Hematopoietic multipotent progenitor cell treated with erythropoietin and hydrocortisone succinate and interleukin-3 and kit ligand, for 6 days (in vitro differentiated cells): Measurements from ENCODE around the gene ZNF827.
"Not testable (repeated sequence)": the region's sequence is repeated elsewhere in the genome, so short reads cannot be mapped to it uniquely, and the experiment has no call there.

Experiments used
- DNase-seq: peaks from one replicate; pipeline ENCODE4 v3.0.0-alpha.2; 2015

The ZNF827 gene

DNA sequence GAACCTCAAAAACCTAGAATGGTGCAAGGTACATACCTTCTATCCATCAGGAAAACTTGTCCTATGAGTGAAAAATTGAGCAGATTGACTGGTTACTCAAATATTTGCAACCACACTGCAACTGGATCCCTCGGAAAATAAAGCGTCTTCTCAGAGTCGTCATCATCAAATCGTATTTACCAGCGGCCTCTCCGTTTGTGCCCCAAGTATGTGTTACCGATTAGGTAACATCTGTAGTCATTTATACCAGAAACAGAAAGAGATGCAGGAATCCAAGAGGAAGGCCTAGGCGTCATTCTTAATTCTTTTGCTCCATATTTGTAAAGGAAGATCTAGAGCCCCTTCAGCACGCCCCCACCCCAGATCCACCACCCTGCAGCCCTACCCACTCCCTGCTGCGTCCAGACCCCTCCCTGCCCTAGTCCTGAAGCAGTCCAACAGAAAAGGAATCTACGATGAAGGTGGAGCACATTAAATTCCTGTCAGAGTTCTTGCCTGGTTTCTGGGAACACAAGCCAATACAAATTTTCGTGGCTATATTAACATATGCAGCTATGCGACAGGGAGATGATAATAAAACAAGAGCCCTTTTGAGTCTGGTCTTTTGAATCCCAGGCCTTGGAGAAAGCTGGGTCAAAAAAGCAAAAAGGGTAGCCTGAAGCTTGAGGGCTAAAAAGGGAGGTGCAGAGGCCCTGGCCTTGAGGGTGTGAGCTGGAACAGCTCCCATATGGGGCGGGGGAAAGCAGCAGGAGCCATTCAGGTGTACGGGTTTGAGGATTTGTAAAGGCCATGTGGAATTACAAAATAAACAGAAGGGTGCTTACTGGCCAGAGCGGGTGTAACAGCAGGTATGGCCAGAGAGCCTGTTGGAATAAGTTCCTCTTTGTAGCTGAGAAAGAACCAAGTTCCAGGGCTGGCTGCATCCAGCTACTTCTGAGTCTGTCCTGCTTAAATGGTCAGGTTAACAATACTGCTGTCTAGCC, 77.0 kb downstream of the ZNF827 start:
- DNase-seq, result no peak

DNA sequence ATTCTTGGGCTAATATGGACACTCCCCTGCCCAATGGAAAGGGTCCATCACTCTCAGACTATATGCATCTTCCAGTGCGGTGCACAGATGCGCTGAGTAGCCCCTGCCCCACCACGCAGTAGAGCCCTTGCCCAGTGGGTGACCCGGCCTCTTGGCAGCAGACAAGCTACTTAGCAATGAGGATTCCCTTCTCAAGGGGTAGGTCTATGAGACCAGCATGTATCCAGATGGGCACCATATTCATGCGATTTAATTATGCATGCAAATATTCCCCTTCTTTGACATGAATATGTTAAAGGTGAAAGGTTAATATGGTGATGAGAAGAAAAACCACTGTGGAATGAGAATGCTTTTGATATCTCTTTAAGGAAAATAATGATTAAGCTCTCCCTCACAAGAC, 77.7 kb downstream of the ZNF827 start:
- no peak for DNase-seq

DNA sequence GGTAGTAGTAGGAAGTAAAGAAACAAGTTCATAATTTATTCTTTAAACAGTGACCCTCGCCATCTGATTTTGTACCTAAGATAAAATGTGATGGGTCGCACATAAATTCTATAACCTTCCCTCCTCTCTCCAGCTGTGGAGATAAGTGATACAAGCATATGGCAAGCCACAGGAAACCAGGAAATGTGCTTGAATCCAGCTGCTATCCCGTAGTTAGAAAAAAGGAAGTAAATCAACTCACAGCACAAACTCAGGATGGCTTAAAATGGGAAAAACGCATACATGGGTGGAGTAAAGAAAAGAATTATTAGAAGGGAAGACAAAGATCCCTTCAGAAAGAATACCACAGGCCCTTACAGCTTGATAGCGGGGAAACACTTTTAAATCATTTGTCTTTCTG, 78.2 kb downstream of the ZNF827 start:
- DNase-seq, result no peak

DNA sequence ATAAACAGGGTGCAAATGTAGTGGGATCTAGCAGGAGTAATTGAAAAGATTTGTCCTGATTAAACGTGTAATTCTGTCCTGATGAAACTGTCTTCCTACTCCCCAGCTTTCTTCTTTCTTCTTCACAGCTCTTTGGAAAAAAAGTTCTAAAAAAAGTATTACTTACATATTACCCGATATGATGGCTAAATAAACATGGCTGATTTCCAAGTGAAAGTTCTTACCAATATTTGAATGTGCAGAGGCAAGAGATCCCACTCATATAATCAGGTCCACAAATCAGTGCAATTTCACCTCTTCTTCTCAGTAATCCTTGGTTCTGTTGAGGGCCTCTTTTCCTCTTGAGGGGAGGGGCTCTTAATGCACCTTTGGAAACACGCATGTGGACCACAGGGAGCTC, 78.7 kb downstream of the ZNF827 start:
- DNase-seq, result no peak

DNA sequence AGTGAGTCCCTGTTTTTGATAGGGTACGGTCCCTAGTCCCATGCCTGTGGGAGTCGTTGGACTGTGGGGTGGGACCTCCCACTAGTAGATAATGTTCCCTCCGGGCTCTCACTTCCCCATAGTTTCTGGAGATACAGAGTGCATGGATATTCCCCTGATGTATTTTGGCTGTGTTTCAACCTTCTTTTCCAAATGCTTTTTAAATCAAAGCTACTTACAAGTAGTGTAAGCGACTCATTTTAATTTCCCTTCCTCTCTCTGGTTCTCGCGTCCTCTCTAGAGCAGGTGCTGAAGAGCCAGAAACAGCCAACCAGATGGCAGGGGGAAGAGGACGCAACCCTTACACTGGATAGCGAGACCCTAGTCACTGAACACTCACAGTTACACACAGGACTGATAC, 79.2 kb downstream of the ZNF827 start:
- DNase-seq, result no peak

DNA sequence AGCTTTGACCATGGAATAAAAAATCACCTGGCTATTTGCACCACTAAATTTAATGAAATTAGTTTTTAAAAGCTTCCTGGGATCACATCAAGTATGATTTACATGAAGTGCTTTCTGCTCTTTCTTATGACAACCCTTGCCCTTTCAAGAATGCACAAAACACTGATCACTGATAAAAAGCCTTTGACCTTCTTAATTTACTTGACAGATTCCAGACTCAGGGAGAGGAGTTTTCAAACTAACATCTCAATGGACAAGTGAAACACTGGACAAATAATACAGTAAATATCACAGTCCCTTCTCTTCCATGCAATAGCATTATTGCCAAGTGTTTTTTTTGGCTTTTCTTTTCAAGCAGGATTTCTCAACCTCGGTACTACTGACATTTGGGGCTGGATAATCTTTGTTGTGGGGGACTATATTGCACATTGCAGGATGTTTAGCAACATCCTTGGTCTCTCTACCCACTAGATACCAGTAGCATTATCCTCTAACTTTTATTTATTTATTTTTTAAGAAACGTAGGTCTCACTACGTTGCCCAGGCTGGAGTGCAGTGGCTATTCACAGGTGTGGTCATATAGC, 86.3 kb downstream of the ZNF827 start:
- peak; percentile 42 for DNase-seq

DNA sequence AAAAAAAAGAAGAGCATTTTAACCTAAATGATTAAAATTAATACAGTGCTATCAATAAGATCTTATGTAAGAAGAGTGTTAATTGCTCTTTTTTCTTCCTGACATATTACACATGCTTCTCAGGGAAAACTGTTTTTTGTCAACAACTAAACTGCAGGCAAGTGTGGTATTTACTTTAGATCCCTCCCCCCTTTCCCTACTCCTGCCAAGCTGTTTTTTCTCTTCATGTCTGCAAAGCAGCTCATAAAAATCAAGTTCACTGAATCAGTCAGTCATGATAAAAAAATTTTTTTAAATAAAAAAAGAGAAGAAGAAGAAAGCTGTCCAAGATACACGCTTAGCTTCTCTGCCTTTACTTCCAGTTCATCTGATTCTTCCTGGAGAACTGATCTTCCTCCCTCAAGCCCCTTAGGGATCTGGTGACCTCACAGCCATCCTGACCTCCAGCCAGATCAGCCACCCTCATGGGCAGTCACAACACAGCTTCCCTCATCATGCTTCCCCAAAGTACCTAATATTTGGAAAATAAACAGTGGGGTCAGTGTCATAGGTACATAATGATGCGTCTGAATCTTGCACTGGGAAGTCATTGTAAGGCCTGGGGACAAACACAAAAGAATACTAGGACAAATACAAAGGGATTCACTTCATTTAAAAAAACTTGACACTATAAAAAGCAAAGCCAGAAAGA, 87.0 kb downstream of the ZNF827 start:
- DNase-seq, result no peak

DNA sequence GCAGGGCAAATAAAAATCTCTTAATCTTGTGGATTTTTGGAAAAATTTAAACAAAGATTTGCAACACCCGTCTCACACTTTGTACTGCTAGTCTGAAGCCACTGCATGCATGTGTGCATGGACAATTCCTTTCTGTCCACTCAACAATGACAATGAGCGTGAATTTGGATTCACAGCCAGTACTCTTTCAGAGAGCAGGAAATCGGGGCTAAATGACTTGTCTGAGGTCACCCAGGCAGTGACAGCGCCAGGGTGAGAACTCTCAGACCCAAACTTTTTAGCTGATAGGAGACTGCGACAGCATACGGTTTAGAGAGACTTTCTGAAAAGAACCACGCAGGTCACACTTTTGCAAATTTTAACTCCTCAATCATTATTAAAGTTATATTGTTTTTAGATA, 90.9 kb downstream of the ZNF827 start:
- DNase-seq, result no peak

DNA sequence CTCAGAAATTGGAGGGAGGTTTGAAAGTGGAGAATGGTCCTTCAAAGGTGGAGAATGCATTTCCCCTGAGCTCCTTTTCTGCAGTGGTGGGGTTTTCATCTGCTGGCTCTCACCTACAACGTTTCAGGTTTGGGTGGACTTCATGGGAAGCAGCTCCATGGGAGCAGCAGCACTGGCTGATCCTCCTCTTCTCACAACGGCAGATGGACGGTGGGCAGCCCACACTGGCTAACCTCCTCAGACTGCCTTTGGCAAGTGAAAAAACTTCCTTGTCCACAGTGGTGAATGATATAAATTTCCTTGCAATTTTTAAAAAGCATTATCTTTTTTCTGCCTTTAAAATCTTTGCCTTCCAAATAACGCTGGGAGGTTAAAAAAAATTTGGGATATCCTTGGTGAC, 93.5 kb downstream of the ZNF827 start:
- DNase-seq, result no peak

DNA sequence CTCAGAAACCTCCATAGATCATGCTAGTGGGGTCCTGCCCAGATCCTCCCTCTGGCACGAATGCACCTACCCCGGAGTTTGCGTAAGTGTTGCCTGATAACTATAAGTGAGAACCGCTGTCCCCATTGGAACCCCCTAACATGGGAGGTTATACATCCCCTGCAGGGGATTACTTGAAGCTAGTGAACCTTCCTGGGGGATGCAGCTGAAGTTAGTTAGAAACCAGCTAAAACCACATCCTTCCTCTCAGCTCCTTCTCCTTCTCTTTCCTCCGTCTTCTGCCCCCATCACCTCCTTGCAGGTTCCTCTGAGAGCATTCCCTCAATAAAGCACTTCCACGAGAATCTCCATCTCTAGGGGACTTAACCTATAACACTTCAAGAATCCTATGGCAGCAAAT, 95.0 kb downstream of the ZNF827 start:
- no peak for DNase-seq

DNA sequence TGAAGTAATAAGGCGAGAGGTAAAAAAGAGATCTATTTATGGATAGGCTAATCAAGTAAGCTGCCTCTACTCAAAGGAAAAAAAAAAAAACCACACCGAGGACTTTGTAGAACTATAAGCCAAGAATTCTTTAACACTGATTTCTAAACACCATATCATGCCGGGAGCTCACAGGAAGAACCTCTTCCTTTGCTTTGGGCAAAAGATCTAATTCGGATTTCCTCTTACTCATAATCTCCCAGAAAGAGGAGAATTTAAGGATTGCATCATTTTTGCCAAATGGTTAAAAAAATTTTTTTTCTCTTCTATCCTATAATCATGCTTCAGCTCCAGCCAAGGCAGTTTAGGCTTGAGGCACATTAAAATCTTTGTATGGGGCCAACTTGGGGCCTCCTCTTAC, 95.5 kb downstream of the ZNF827 start:
- no peak for DNase-seq

DNA sequence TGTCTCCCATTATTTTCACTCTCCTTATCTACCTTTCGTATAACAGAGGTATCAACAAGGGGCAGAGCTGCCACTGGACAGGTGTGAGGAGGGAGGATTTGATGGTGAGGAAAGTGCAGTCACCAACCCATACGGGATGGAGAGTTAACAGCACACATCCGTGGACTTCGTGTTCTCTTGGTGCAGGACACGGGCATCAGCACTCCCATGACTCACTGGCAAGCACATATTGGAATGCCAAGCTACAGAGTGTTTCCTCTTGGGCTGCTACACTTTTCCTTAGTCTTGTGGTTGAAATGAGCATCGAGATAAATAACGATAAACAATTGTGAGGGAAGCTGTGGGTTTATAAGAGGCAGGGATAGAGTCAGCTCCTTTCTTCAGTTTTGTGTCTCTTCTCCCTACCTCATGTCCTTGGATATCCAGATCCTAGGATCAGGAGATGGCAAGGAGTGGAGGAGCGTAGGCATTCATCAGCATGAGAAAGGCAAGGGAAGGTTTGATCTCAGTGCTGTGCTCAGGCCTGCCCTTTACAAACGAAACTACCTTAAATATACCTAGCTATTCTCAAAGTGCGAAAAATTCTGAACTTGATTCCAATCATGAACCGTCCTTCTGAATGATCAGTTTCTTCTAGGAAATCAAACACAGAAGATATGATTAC, 96.3 kb downstream of the ZNF827 start:
- DNase-seq, result no peak

DNA sequence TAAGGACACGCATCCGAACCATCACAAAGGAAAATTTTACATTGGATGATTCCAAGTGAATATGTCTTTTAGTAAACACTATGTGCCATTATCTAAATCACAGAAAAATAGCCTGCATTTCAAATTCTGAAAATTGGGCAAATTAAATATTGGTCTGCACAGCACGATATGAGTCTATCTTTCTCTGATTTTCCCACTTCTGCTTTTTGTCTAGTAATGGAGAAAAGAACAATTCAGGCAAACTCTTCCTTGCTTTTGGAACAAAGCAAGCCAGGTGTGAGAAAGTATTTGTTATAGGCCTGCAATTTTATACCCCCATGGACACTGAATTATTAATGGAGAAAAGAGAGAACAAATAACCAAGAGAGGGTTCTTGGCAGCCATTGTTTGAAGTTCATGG, 97.8 kb downstream of the ZNF827 start:
- DNase-seq, result no peak

DNA sequence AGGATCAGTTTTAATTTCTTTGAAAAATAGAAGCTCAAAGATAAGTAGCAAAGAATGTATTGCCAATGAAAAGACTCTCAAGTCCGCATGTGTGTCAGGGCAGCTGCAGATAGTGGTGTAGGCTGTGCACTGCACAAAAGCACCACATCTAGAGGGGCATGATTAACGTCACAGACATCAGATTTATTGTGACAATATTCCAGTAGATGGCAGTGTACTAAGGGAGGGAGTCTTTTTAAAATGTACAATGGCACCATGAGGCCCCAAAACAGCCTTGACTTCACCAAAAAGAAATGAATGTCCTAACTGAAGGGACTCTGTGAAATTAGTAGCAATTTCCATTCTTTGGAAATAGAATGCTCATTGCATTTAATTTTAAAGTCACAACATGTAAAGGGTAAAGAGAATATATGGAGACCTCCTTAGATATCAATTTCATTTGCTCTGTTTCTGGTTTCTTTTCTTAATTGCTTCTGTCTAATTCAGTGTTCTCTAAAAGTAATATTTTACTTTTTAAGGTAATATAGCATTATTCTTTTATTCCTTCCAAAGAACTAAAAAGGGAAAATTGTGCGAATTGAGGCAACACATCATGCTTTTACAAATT, 98.4 kb downstream of the ZNF827 start:
- peak; percentile 83 for DNase-seq

DNA sequence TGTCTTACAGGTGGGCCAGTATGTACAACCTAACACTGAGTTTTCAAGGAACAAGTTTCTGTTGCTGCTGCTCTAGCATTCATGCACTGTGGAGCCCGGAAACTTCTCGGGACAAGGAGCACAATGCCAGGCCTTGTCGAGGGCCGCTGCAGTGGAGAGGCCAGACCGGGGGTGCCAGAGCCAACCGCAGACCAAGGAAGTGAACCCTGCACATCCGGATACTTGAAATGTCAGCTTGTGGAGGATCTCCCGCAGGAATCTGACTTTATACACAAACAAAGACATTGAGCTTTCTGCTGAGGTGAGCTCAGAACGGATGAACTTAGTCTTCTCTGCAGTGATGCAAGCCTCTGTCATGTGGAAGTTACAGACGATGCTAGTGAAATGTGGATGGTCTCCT, 99.5 kb downstream of the ZNF827 start:
- DNase-seq, result no peak

DNA sequence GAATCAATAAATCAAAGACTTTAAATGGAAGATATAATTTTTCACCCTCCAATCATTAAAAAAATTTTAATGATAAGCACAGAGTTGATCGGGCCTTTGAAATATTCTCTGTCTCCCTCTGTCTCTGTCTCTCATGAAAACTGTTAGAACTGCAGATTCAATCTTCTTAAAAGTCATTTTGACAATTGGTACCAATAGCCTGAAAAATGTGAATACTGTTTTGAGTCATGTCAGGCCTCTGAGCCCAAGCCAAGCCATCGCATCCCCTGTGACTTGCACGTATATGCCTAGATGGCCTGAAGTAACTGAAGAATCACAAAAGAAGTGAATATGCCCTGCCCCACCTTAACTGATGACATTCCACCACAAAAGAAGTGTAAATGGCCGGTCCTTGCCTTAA, 106.2 kb downstream of the ZNF827 start:
- not testable (repeated sequence) for DNase-seq

DNA sequence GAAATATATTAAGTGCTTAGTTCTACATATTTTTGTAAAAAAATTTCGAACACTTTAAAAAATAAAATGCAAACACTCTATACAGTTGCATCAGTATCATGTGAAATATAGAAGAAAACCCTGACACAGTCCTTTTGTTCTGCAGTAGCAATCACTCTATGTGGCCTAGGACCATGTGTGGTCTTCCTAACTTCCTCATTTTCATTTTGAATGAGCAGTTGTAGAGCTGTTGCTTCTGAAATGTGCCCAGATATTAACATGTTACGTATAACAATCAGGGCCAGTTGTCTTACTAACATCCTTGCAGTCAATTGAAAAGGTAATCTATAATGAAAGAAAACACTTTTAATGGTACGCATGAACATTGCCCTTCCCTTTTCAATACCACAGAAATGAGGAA, 107.9 kb downstream of the ZNF827 start:
- peak; percentile 58 for DNase-seq

DNA sequence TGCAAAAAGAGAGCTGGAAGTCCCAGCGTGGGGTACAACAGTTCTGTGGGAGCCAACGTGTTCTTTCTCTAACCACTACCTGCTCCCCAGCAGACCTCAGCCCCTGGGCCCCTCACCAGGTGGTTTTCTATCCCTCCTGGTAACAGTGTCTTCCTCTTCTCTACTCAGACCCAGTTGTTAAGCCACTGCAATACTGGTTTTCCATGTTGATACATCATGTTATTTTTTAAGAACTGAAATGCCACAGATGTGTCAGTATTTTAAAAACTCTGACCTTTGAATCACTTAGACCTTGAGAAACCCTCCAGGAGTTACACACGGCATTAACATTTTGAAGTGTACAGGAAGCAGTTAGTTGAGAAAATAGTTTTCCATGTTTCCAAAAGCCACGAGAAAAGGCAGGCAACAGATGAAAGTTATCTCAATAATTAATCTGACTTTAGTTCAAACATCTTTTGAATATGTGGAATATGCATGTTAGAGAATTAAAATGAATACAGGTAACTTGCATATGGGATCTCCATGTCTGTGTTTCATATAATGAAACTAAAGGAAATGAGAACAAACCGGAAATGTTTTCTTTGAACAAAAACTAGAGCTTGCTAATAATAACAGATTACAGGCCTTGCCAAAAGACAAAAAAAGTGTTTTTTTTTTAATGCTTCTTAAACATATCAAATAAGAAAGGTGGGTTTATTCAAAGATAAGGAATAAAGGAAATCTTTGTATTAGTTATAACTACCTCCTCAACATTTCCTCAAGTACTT, 108.8 kb downstream of the ZNF827 start:
- DNase-seq, result no peak

DNA sequence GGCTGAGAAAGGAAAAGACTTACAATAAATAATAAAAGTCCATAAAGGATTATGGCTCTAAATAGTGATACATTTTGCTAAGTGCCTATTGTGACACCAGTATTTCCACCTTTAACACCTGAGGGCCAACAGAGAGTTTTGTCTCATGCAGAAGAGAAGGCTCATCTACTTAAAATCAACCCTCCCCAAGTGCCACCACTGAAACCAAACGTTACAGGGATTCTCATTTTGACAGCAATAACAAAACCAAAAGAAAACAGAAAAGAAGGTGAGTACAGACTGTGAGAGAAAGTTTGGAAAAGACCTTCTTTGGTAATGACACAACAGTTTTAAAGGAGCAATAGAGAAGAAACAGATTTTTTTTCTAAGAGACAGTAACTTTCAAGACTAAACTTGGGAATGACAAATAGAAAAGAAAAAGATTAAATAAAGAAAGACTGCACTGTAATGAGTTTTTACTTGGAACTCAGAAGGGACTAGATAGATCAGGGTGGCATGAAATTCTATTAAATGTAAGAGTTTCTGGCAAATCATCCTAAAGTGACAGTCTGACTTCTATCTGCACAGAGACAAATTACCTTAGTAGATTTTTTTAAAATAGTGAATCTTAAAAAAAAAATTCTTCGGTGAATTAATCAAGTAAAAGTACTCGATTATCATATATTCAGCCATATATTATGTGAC, 109.7 kb downstream of the ZNF827 start:
- no peak for DNase-seq

DNA sequence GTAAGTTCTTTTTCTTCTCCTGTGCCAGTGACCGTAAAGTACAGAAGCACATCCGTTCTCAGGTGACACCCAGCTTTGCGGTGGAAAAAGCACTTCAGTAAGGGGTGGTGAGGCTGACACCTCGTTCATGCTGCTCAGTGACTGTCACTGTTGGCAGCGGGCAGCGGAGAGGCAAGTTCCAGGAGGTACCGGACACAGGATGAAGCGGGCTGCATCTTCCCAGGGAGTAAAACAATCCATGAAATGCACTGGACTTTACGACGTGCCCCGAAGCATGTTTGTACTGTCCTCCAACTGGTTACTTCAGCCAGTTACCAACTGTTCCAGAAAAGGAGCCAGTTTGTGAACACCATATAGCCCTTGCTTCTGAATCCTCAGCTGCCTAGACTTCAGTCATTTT, 110.7 kb downstream of the ZNF827 start:
- no peak for DNase-seq

DNA sequence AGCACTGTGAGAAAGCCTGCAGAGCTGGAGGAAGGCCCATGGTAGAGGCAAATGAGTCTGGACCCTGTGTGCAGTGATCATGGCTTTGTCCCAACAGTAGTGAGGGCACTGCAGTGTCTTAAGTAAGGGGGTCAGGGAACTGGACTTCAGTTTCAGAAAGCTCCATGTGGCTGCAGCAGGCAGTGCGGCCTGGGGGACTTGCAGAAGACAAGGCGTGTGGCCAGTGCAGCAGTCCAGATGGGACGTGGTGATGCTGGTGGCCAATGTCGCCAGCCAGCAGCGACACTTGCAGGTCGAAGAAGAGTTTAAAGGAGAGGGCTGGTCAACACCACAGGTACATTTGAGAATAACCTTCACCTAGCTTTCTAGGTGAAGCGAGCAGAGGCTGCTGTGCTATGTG, 113.4 kb downstream of the ZNF827 start:
- DNase-seq, result no peak

DNA sequence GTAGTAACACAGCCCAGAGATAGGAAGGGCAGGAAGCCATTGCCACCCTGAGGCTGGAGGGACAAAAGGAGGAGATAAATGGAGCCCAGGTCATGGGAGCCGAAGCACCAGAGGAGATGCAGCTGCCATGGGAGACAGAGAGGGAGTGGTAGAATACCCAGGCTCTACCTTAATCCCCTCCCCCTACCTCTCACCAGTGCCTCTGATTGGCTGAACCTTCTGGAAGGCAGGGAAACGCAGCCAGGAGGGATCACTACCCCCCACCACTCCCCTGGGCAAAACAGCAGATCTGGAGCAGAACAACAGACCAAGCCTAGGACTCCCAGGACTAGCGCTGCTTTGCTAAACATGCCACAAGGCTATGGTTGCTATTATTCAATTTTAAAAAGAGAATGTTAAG, 114.2 kb downstream of the ZNF827 start:
- DNase-seq, result no peak
